ENCODE results near the gene UBL7.
A peak's percentile ranks its signal among the peaks of the same experiment; 100 is the strongest.

The UBL7 gene

DNA sequence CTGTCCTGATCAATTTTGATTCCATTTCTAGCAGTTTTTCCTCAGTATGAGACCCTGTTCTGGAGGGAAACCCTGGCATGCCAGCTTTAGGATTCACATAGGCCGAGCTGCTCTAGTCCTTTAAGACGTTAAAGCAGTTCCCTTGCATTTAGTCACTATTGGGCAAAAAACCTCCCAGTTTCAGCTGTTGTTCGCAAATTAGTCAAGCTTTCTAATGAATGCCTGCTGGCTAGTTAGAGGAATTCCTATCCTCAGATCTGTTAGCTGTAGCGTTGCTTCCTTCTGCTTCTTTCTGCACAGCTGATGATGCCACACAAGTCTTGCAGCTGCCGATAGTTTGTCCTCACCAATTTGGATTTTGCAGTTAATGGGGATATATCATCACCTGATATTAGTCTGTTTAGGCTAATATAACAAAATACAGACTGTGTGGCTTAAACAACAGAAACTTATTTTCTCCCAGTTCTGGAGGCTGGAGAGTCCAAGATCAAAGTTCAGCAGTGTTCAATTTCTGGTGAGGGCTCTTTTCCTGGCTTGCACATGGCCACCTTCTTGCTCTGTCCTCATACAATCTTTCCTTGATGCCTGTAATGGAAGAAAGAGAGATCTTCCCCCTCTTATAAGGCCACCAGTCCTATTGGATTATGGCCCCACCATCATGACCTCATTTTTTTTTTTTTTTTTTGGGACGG is 7.5 kb upstream of the UBL7 start:
- H3K27ac ChIP-seq, result no peak overlapping the region
- no peak overlapping the region for H3K4me3 ChIP-seq
- H3K4me1 ChIP-seq, result no peaks in the 10 kb centered on the region
- H3K36me3 ChIP-seq, result peaks cover 0 to 12% (median 0%) of the 10 kb centered on the region in 3 donors
- intact Hi-C loops (cut with DNase I; ENCODE audit: low total_unique reads), result loop anchor here (5.0 to 10.0 kb wide), 2 partner anchors 74 to 166 kb away; partner anchors contain the start of gene ARID3B
- no peak for DNase-seq
- TF ChIP-seq, protein P1, sequence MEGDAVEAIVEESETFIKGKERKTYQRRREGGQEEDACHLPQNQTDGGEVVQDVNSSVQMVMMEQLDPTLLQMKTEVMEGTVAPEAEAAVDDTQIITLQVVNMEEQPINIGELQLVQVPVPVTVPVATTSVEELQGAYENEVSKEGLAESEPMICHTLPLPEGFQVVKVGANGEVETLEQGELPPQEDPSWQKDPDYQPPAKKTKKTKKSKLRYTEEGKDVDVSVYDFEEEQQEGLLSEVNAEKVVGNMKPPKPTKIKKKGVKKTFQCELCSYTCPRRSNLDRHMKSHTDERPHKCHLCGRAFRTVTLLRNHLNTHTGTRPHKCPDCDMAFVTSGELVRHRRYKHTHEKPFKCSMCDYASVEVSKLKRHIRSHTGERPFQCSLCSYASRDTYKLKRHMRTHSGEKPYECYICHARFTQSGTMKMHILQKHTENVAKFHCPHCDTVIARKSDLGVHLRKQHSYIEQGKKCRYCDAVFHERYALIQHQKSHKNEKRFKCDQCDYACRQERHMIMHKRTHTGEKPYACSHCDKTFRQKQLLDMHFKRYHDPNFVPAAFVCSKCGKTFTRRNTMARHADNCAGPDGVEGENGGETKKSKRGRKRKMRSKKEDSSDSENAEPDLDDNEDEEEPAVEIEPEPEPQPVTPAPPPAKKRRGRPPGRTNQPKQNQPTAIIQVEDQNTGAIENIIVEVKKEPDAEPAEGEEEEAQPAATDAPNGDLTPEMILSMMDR (IDR thresholded peaks at IDR 0.05), result no peak
- no peaks in the 10 kb centered on the region for H3K9me3 ChIP-seq
- no peaks in the 10 kb centered on the region for H3K27me3 ChIP-seq

DNA sequence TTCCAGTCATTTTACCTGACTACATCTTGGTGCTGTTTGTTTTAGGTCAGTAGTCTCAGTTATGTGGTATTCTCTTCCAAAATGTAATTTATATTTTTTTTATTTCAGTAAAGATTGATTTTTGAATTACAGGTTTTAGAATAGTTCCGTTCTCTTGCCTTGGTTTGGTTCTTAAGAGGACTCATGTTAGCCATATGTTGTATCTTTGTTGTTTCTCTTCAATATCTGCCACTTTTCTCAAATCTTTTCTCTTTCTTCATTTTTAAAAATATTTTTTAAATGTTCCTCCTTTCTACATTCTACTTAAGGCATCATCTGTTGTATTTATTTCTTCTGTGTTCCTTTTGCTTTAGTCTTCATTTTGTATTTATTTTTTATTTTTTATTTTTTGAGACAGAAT is 5.6 kb upstream of the UBL7 start:
- H3K4me3 ChIP-seq, result no peak overlapping the region
- intact Hi-C loops (cut with DNase I; ENCODE audit: low total_unique reads), result loop anchor here (5.0 to 10.0 kb wide), 2 partner anchors 76 to 168 kb away; partner anchors contain the start of gene ARID3B
- no peak for DNase-seq
- TF ChIP-seq, protein P1 (IDR thresholded peaks at IDR 0.05), result no peak
- H3K27ac ChIP-seq, result no peak overlapping the region
- H3K36me3 ChIP-seq, result peaks cover 0 to 12% (median 0%) of the 10 kb centered on the region in 3 donors
- H3K9me3 ChIP-seq, result no peaks in the 10 kb centered on the region
- peaks cover 0 to 6% (median 3%) of the 10 kb centered on the region in 4 donors for H3K4me1 ChIP-seq
- no peaks in the 10 kb centered on the region for H3K27me3 ChIP-seq

DNA sequence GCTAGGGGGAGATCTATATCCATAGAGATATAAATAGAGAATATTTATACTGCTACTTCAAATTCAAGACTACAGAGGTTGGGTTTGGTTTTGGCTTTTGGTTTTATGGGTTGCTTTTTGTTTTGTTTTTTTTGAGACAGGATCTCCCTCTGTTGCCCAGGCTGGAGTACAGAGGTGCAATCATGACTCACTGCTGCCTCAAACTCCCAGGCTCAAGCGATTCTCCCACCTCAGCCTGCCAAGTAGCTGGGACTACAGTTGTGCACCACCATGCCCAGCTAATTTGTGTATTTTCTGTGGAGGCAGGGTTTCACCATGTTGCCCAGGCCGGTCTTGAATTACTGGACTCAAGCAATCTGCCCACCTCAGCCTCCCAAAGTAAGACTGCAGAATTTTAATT is 3.9 kb upstream of the UBL7 start:
- TF ChIP-seq, protein P1 (IDR thresholded peaks at IDR 0.05), result no peak
- H3K9me3 ChIP-seq, result no peaks in the 10 kb centered on the region
- intact Hi-C loops (cut with DNase I; ENCODE audit: low total_unique reads), result loop anchor here (5.0 to 10.0 kb wide), 2 partner anchors 77 to 170 kb away; partner anchors contain the start of gene ARID3B
- no peaks in the 10 kb centered on the region for H3K27me3 ChIP-seq
- DNase-seq, result no peak
- peaks cover 0 to 12% (median 0%) of the 10 kb centered on the region in 3 donors for H3K36me3 ChIP-seq
- H3K27ac ChIP-seq, result no peak overlapping the region
- H3K4me1 ChIP-seq, result peaks cover 0 to 16% (median 7%) of the 10 kb centered on the region in 4 donors
- no peak overlapping the region for H3K4me3 ChIP-seq

DNA sequence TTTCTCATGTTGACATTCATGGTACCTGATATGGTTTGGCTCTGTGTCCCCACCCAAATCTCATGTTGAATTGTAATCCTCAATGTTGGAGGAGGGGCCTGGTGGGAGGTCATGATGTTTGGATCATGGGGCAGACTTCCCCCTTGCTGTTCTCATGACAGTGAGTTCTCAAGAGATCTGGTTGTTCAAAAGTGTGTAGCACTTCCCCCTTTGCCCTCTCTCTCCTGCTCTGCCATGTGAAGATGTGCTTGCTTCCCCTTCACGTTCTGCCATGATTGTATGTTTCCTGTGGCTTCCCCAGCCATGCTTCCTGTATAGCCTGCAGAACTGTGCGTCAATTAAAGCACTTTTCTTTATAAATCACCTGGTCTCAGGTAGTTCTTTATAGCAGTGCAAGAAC is 3.3 kb upstream of the UBL7 start:
- H3K27me3 ChIP-seq, result no peaks in the 10 kb centered on the region
- intact Hi-C loops (cut with DNase I; ENCODE audit: low total_unique reads), result loop anchor here (10.0 kb wide), 1 partner anchor 171 kb away; no protein-coding TSS in a partner anchor
- TF ChIP-seq, protein P1 (IDR thresholded peaks at IDR 0.05), result no peak
- H3K9me3 ChIP-seq, result no peaks in the 10 kb centered on the region
- no peak overlapping the region for H3K4me3 ChIP-seq
- peaks cover 0 to 12% (median 0%) of the 10 kb centered on the region in 3 donors for H3K36me3 ChIP-seq
- peaks cover 0 to 21% (median 8%) of the 10 kb centered on the region in 4 donors for H3K4me1 ChIP-seq
- peak in 1 of 2 donors; percentile 46 for DNase-seq
- no peak overlapping the region for H3K27ac ChIP-seq

DNA sequence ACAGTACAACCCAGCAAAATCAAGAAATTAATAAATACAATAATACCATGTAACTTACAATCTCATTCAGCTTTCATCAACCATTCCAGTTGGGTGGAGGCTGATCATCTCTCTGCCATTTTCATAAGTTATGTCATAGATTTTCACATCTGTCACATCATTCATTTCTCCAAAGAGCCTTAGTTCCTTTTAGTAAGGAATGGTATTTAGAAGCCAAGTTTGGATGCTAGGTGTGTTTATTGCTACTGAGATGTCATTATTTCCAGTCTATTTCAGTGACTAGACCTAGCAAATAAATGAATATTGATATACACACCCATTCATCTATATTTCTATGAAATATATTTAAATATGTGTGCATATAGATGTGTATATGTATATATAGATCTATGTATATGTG is 2.7 kb upstream of the UBL7 start:
- H3K36me3 ChIP-seq, result peaks cover 0 to 14% (median 1%) of the 10 kb centered on the region in 3 donors
- TF ChIP-seq, protein P1 (IDR thresholded peaks at IDR 0.05), result no peak
- intact Hi-C loops (cut with DNase I; ENCODE audit: low total_unique reads), result loop anchor here (10.0 kb wide), 1 partner anchor 171 kb away; no protein-coding TSS in a partner anchor
- peaks cover 0 to 21% (median 8%) of the 10 kb centered on the region in 4 donors for H3K4me1 ChIP-seq
- no peak overlapping the region for H3K27ac ChIP-seq
- no peaks in the 10 kb centered on the region for H3K27me3 ChIP-seq
- DNase-seq, result no peak
- H3K4me3 ChIP-seq, result no peak overlapping the region
- H3K9me3 ChIP-seq, result no peaks in the 10 kb centered on the region

Measured in tibial artery (tissue), 4 donors.